Stimulated activated CD8-positive, alpha-beta memory T cell treated with anti-CD3 and anti-CD28 coated beads, Interleukin-7, amount 100 ng/mL, for 4 hours (primary cell): ENCODE results near the gene ARFRP1.

Source experiments
- DNase-seq, 2 donors: peaks; one replicate each; pipeline ENCODE4 v3.0.0-alpha.2; 2020; ENCODE audit warnings: low read depth in 2 of 2

Gene ARFRP1

DNA sequence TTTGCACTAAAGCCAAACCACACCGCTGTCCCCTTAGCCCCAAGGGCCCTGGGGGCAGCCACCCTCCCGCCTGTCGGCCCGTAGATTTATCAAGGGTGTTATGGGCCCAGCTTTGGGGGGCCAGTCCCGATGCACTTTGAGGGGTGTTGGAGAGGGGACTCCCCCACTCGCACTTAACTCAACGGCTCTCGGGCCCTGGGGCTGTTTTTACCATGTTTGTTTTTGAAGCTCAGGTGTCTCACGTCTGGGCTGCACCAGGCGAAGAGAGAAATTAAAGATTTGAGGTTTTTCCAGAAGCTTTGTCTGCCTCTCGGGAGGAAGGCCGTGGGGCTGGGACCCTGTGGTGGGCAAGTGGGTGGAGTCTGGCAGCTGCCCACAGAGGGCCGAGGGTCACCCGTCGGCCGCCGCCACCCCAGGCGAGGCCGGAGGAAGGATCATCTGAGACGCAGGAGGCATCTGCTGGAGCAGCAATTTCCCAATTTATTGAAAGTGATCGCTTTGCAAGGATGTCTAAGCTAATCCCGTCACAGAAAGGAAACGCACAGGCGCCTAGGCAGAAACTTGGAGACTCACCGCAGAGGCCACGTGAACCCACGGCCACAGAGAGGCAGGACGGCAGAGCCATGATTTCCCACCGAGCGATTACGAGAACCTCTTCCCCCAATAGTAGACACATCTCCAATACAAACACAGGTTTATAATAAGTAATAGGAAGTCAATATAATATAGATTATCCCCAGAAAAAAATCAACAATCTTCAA is 35.6 kb upstream of the ARFRP1 start:
- DNase-seq = no peak

DNA sequence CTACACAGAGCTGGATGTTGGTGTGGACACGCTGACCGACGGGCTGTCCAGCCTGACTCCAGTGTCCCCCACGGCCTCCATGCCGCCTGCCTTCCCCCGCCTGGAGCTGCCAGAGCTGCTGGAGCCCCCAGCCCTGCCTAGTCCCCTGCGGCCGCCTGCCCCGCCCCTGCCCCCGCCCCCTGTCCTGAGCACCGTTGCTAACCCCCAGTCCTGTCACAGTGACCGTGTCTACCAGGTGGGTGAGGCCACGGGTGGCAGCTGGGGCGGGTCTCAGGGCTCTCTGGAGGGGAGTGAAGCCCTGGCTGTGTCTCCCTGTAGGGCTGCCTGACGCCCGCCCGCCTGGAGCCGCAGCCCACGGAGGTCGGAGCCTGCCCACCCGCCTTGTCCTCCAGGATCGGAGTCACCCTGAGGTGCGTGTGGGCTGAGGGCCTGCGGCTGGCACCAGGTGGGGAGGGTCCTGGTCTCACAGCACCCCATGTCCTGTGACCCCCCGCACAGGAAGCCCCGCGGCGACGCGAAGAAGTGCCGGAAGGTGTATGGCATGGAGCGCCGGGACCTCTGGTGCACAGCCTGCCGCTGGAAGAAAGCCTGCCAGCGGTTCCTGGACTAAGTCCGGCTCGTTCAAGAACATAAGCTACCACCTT is 34.7 kb upstream of the ARFRP1 start:
- no peak for DNase-seq

- DNase-seq = no peak
These were observed 34.1 kb upstream of the ARFRP1 start for GRCh38 chr20:63741676-63742380.

DNA sequence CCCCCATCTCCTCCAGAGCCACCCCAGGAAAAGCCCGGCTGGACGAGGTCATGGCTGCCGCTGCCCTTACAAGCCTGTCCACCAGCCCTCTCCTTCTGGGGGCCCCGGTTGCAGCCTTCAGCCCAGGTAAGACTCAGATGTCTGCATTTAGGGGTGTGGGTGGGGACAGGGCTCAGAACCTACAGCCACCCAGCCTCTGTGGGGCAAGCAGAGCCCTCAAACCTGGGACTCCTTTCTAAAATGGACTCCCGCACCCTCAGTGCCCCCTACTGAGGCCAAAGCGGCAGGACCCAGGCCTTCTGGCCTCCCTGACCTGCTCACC is 33.5 kb upstream of the ARFRP1 start:
- no peak for DNase-seq

DNA sequence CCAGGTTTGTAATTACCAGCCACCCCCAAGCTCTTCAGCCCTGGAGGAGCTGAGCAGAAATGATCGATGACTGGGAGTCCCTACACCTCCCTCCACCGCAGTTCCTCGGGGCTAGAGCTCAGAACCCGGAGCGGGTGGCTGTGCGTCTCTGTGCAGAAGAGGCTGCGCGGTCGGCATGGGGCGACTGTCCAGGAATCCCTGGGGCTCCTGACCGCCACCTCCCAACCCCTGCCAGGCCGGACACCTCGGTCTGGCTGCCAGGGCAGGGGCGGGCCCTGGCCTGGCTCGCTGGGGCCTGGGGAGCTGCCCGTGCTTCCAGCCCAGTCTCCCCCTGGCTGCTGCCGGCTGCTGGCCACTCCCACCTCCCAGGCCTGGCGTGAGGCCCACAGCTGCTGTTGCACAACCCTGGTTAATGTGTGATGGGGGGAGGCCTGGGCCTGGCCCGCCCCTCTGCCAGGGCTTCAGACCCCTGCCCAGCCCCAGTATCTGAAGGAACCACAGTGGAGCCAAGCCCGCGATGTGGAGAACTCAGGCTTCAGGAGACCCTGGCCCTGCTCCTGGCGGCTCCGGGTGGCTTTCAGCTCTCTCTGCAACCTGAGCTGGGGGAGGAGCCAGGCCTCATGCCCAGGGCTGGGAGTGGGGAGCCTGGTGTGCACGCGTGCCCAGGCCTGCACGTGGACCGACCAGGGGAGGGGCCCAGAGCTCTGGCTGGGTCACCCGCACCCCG is 33.0 kb upstream of the ARFRP1 start:
- DNase-seq = no peak

GRCh38 chr20:63740070-63740626 is 32.4 kb upstream of the ARFRP1 start:
- DNase-seq = peak in 1 of 2 donors; percentile 38

DNA sequence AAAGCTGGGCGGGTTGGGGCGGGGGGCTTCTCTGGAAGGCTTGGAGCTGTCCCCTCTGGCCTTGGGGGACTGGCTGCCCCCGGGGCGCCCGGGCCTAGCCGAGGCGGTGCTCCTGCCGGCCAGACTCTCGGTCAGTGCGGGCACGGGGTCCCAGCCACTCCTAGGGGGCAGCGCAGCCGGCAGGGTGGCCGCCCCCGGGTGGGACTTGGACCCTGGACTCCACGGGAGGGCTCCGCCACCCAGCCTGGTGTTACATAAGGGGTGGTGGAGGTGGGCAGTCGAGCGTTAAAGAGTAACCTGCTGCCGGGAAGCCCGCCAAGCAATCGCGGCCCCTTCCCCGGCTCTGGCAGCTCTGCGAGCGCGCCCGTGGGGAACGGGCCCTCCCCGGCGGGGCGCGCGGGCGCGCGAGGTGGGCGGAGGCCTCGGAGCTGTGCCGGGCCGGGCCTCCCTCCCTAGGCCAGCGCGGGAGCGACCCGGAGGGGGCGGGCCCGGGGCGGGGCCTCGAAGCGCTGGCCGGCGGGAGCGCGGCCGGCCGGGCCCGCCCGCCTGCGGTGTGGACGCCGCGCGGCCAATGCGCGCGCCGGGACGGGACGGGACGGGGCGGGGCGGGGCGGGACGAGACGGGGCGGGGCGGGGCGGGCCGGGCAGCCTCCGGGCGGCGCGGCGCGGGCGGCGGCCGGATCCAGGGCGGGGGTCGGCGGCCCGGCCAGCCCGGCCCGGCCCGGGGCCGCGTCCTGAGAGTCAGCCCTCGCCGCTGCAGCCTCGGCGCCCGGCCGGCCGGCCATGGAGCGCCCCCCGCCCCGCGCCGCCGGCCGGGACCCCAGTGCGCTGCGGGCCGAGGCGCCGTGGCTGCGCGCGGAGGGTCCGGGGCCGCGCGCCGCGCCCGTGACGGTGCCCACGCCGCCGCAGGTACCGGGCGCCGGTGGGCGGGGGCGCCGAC is 31.6 kb upstream of the ARFRP1 start, which contains the start of gene SLC2A4RG:
SLC2A4RG (plus strand) TSS at position 647 of the 940 bp plus-strand sequence; CDS start at position 784, 137 bp downstream.
- DNase-seq = peak in 1 of 2 donors; percentile 65

- no peak for DNase-seq
These were observed 30.9 kb upstream of the ARFRP1 start for GRCh38 chr20:63738687-63739129.

GRCh38 chr20:63737945-63738686 is 30.3 kb upstream of the ARFRP1 start:
- no peak for DNase-seq

- DNase-seq = no peak
These were observed 29.8 kb upstream of the ARFRP1 start for GRCh38 chr20:63737695-63737944.

GRCh38 chr20:63736893-63737694 is 29.3 kb upstream of the ARFRP1 start:
- DNase-seq = peak in 1 of 2 donors; percentile 52

DNA sequence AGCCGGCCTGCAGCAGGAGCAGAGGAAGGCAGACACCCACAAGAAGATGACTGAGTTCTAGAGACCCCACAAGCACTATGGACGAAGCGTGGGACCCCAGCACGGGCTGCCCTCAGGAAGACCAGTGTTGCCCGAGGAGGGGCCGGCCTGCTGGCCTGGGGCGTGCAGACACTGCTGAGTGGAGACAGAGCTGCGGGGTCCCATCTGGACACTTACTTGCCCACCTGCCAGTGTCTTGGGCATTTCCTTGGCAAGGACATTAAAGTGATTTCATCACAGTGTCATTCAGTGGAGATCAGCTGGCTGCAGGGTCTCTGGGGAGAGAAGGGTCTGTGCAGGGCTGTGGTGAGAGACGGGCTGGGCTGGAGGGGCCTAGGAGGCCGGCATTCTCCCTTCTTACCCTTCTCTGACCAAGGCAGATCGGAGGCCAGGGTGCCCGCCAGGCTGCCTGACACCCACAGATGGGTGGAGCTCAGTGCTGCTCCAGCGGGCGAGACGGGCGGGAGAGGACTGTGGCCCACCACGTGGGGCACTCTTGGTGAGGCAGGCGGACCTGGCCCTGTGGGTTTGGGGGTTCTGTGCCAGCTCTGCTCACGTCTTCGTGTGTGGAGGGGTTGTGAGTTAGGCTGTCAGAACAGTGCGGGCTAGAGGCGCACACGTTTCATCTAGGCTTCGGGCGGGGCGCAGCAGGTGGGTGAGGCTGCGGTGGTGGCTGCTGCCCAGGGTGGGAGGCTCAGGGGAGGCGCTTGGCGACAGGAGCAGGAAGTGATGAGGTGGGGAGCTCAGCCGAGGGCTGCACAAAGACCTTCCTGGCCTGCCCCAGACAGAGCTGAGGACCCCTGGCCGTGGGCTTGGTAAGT is 28.3 kb upstream of the ARFRP1 start, which contains the start of gene LIME1:
LIME1 (plus strand) TSS at position 806 of the 860 bp plus-strand sequence. CDS start 886 bp downstream, outside the sequence.
- DNase-seq = peak; percentile 64 to 72

- DNase-seq = no peak
These were observed 27.4 kb upstream of the ARFRP1 start for GRCh38 chr20:63734946-63735858.

- DNase-seq = no peak
These were observed 26.6 kb upstream of the ARFRP1 start for GRCh38 chr20:63734111-63734945.

DNA sequence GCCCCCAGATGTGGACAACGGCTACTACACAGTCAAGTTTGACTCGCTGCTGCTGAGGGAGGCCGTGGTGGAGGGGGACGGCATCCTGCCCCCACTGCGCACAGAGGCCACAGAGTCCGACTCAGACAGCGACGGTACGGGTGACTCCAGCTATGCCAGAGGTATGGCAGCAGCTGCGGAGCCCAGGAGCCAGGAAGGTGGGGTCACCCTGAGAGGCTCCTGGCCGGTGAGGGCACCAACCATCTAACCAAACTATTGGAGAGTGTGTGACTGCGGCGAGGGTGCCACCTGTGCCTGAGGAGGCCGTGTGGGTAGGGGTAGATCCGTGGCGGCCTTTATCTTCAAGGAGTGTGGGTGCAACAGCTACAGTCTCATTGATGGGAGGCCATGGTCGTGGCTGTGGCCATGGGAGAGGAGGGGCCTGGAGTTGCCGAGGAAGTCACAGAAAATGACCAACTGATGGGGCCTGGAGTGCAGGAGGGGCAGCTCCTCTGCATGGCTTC is 25.9 kb upstream of the ARFRP1 start:
- DNase-seq = no peak

GRCh38 chr20:63733117-63733516 is 25.3 kb upstream of the ARFRP1 start:
- DNase-seq = no peak
